ENCODE measurements around the gene CREB3L2.
"Not testable (repeated sequence)": the region's sequence is repeated elsewhere in the genome, so short reads cannot be mapped to it uniquely, and the experiment has no call there.

CREB3L2 gene

GRCh38 chr7:137987018-137987349, 14.9 kb downstream of the CREB3L2 start:
- DNase-seq = no peak

- no peak for DNase-seq
Observed at GRCh38 chr7:137986252-137987017, 15.5 kb downstream of the CREB3L2 start.

- DNase-seq = no peak
Observed at GRCh38 chr7:137985897-137986251, 16.0 kb downstream of the CREB3L2 start.

- no peak for DNase-seq
Observed at GRCh38 chr7:137985253-137985896, 16.5 kb downstream of the CREB3L2 start.

GRCh38 chr7:137984181-137985041, 17.5 kb downstream of the CREB3L2 start:
- DNase-seq = no peak

- DNase-seq = no peak
Observed at GRCh38 chr7:137983323-137984008, 18.4 kb downstream of the CREB3L2 start.

GRCh38 chr7:137982394-137982793, 19.5 kb downstream of the CREB3L2 start:
- DNase-seq = not testable (repeated sequence)

- no peak for DNase-seq
Observed at GRCh38 chr7:137981668-137982067, 20.2 kb downstream of the CREB3L2 start.

GRCh38 chr7:137981175-137981574, 20.7 kb downstream of the CREB3L2 start:
- no peak for DNase-seq

DNA sequence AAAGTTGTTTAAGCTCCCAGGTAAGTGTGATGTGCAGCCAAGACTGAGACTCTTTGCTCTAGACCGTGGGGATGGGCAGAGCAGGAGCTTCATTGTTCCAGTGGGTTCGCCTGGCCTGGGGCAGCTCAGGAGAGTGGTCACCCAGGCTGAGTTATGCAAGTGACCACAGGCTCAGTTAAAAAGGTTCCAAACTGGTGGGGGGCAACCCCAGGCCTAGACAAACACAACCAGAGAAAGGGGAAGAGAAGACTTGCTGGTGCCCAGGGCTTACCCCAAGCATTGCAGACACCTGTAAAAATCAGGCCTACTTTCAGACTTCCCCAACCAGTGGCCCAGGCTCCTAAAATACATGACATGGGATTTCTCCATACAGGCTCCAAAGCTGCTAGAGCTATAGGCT, 21.6 kb downstream of the CREB3L2 start:
- DNase-seq = no peak

DNA sequence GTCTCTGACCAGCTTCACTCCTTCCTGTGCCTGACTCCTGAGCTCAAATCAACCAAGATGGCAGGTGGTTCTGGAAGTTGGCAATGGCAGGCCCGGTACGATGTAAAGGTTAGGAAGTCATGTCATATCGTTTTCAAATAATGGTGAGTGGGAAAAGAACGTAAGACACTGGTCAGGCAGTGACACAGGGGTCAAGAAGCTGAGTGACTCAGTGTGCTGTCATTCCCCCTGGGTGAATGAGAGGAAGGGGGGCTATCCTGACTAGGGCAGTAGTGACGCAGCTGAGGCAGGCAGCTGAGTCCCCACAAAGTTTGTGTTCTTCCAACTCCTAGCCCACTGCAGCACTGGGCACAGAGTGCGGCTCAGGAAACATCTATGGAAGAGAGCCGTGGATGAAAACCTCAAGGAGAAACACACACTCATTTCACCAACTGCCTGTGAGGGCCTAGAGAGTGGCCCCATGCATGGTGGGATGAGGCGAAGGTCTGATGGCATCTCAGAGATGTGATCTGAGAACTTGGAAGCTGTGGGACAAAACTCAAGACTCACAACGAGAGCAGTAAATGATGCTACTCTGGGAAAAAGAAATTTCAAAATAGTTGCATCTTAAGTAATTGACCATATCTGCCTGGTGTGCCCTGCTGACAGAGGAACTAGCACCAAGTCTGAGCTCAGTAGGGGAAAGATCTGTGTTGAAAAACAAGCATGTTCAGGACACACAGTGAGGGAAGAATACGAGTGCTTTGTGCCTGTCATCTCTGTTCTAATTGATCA, 23.2 kb downstream of the CREB3L2 start:
- DNase-seq = no peak

GRCh38 chr7:137977173-137977572, 24.7 kb downstream of the CREB3L2 start:
- DNase-seq = no peak

- no peak for DNase-seq
Observed at GRCh38 chr7:137976696-137977095, 25.2 kb downstream of the CREB3L2 start.

DNA sequence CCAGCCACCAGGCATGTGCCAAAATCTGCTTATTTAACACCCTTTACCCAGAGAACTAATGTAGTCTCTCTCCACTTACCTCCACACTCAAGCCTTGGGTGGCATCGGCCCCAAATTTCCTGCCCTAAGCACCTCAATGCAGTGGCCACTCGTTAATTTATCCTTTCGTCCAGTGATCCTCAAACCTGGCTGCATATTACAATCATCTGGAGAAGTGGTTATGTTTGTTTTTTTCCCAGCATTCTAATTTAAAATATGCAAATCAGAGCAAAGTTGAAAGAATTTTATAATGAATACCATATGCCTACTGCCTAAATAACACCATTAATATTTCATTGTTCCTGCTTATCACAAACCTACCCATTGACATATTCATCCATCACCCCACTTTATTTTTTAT, 25.7 kb downstream of the CREB3L2 start:
- no peak for DNase-seq

GRCh38 chr7:137975768-137976167, 26.1 kb downstream of the CREB3L2 start:
- no peak for DNase-seq

GRCh38 chr7:137975221-137975620, 26.7 kb downstream of the CREB3L2 start:
- DNase-seq = no peak

DNA sequence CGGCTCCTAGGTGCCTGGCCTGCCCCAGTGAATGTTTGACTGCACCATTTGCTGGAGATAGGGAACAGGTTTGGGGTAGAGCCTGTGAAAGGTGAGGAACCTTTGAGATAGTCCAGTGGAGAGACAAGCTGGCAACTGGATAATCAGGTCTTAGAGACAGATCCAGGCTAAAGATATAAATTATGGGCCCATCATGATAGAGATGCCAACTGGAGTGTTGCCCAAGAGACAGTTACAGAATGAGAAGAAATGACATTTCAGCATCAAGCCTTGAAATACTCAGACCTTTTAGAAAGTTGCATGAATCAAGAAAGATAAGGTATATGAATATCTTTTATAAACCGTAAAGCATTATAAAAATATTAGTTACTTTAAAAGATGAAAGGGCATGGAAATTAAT, 27.1 kb downstream of the CREB3L2 start:
- DNase-seq = peak in 1 of 2 experiments; percentile 32

GRCh38 chr7:137970253-137970975, 31.5 kb downstream of the CREB3L2 start:
- peak in 1 of 2 experiments; percentile 30 for DNase-seq

- DNase-seq = no peak
Observed at GRCh38 chr7:137969828-137970227, 32.1 kb downstream of the CREB3L2 start.

- no peak for DNase-seq
Observed at GRCh38 chr7:137968890-137969289, 33.0 kb downstream of the CREB3L2 start.

DNA sequence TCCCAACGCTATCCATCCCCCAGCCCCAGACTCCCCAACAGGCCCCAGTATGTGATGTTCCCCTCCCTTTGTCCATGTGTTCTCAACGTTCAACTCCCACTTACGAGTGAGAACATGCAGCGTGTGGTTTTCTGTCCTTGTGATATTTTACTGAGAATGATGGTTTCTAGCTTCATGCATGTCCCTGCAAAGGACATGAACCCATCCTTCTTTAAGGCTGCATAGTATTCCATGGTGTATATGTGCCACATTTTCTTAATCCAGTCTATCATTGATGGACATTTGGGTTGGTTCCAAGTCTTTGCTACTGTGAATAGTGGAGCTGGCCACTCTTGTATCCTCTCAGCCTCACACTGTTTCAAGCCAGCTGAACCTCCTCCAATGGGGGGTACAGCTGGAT, 33.5 kb downstream of the CREB3L2 start:
- not testable (repeated sequence) for DNase-seq

Measured in NCI-H446 (cell line).